Kidney capillary endothelial cell (primary cell): ENCODE measurements around the gene NLRC5.

Experiments
- DNase-seq: peaks from one replicate; pipeline ENCODE4 v3.0.0-alpha.2; 2018; ENCODE audit warnings: low spot score

The NLRC5 gene, protein sequence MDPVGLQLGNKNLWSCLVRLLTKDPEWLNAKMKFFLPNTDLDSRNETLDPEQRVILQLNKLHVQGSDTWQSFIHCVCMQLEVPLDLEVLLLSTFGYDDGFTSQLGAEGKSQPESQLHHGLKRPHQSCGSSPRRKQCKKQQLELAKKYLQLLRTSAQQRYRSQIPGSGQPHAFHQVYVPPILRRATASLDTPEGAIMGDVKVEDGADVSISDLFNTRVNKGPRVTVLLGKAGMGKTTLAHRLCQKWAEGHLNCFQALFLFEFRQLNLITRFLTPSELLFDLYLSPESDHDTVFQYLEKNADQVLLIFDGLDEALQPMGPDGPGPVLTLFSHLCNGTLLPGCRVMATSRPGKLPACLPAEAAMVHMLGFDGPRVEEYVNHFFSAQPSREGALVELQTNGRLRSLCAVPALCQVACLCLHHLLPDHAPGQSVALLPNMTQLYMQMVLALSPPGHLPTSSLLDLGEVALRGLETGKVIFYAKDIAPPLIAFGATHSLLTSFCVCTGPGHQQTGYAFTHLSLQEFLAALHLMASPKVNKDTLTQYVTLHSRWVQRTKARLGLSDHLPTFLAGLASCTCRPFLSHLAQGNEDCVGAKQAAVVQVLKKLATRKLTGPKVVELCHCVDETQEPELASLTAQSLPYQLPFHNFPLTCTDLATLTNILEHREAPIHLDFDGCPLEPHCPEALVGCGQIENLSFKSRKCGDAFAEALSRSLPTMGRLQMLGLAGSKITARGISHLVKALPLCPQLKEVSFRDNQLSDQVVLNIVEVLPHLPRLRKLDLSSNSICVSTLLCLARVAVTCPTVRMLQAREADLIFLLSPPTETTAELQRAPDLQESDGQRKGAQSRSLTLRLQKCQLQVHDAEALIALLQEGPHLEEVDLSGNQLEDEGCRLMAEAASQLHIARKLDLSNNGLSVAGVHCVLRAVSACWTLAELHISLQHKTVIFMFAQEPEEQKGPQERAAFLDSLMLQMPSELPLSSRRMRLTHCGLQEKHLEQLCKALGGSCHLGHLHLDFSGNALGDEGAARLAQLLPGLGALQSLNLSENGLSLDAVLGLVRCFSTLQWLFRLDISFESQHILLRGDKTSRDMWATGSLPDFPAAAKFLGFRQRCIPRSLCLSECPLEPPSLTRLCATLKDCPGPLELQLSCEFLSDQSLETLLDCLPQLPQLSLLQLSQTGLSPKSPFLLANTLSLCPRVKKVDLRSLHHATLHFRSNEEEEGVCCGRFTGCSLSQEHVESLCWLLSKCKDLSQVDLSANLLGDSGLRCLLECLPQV (N-terminal part only)

GRCh38 chr16:56988948-56989945 lies at the start of gene NLRC5:
Gene NLRC5 (plus strand): TSS chr16:56989557. CDS start chr16:57020713, 31,156 bp downstream.
- DNase-seq: peak; percentile 74

GRCh38 chr16:56939801-56940200 lies 49.6 kb upstream of the NLRC5 start:
- DNase-seq: no peak

DNA sequence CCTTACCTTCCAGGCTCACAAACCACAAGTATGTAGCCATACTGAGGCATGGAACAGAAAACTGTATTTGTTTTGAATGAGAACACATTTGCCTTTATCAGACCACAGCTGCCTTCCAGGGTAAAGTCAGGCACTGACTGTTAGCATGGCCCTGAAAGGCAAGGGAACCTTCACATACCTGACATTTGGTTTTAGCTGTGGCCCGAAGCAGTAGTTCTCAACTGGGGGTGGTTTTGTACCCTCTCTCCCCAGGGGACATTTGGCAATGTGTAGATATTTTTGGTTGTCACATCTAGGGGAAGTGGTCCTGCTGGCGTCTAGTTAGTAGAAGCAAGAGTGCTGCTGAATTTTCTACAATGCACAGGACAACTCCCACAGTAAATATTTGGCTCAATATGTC lies 48.3 kb upstream of the NLRC5 start:
- no peak for DNase-seq

DNA sequence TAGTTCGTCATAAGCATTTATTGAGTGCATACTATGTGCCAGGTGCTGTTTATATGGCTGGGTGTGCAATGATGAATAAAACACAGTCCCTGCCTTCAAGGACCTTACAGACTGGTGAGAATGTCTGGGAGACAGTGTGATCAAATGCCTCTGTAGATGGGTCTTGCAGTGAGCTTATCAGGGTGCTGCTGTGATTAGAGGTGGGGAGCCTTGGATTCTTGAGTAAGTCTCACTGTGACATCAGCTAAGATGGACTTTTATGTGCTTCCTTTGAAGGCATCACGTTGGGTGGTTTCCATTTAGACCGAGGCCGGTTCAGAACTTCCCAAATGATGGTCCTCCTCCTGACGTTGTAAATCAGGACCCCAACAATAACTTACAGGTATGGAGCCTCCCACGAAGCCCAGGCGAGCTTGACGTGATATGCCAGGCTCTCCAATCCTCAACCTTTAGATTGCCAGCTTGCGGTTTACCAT lies 47.5 kb upstream of the NLRC5 start:
- no peak for DNase-seq

DNA sequence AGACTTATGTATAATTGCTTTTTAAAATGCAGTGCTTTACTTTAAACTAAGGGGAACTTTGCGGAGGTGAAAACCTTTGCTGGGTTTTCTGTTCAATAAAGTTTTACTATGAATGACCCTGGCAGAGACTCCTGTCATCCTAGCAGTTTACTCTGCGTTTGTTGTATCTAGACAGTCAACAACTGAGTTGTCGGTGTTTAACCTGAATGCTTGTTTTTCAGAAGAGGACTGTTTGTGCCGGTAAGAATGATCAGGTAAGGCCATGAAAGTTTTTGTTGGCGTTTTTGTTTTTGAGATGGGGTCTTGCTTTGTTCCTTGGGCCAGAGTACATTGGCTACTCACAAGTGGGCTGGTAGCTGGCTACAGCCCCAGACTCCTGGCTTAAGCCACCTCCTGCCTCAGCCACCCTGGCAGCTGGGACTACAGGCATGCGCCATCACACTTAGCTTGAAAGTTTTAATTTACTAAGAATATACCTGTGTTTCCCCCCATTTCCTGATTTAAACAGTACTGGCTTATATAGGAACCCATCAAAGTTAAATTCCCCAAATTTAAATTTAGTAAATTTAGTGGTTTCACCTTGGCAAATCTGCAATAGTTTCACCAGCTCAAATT lies 45.5 kb upstream of the NLRC5 start:
- DNase-seq: no peak

DNA sequence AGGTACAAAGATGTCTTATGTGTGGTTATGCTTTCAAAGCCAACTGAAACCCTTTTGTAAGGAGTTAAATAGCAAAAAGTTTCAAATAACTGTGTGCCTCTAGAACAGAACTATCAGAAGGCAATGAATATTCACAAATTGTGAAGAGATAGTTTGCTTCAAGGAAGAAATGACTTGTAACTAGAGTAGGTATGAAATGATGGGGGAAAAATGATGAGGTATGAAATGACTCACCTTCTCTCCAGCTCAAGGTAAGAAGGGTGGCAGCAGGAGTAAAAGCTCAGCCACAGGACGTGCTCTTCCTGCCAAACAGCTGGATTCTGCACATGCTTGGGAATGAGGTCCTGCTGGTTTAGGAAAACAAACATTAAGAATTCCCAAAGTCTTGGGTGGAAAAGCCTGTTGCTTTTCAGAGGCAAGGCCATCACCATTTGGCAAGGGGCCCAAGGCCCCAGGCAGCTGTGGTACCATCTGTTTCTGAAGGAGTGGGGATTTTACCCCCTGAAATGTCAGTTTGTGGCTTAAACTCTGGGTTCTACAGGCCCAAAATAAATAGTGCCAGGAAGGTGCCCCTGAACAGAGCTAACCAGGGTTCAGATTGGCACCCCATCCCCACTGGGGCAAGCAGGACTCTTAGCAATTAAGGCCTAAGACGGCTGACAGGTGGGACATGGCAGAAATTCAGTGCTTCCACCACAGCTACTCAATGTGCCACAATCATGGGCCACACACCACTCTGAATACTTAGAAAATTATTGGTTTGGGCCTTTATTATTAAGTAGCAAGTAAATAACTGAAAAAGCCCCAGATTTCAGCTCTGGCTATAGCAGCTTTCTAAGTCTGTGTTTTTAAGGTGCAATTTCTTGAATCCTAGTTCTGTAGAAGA lies 44.2 kb upstream of the NLRC5 start:
- DNase-seq: no peak

DNA sequence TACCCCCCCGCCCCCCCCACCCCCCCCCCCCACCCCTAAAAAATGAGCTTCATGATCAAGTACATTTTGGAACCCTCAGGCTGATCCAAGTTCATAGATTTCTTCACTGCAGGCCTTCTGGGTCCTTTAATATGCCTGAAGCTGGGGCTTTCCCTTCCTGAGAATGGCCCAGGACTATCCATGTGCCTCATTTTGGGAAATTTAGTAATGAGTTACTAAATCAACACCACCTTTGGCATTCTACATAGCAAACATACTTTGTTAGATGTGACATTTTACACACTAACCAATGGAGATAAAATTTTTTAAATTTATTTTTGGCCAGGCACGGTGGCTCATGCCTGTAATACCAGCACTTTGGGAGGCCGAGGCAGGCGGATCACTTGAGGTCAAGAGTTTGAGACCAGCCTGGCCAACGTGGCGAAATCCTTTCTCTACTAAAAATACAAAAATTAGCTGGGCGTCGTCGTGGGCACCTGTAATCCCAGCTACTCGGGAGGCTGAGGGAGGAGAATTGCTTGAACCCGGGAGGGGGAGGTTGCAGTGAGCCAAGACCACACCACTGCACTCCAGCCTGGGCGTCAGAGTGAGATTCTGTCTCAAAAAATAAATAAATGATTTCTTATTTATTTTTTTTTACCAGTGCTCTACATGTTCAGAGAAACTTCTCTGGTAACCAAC lies 43.4 kb upstream of the NLRC5 start:
- DNase-seq: no peak

GRCh38 chr16:56946767-56947603 lies 42.4 kb upstream of the NLRC5 start:
- no peak for DNase-seq

GRCh38 chr16:56947604-56947995 lies 41.8 kb upstream of the NLRC5 start:
- no peak for DNase-seq

DNA sequence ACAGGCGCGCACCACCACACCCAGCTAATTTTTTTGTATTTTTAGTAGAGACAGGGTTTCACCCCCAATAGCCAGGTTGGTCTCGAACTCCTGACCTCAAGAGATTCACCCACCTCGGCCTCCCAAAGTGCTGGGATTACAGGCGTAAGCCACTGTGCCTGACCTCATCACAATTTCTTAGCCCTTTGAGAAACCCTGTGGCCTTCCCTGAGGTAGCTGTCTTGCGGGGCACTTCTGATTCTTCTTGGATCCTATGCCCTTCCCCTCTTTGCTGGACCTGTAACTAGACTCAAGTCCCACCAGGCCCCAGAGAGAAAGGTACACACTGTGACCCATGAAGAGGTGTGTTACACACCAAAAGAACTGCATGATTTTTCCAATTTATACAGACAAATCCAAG lies 41.1 kb upstream of the NLRC5 start:
- DNase-seq: no peak

DNA sequence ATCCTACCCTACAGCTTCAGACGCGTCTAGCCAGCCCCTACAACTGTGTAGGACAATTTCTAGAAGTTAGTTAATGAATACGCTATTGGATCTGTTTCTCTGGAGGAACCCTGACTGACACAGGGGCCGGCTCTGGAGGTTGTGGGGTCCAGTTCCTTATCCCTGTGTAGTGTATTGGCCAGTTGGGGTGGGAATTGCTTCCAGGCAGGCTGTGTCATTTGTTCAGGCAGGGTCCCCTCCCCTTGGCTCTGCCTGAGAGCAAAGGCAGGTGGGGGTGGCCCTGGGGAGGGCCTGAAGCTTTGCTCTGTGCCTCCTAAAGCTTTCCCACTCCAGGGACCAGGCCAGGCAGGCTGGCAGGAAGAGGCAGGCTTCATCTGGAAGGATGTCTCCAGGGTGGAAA lies 39.3 kb upstream of the NLRC5 start:
- no peak for DNase-seq

- DNase-seq: no peak
Observed at GRCh38 chr16:56950455-56950854, 38.9 kb upstream of the NLRC5 start.

- DNase-seq: peak; percentile 48
Observed at GRCh38 chr16:56950881-56951771, 38.2 kb upstream of the NLRC5 start.

GRCh38 chr16:56953006-56953405 lies 36.4 kb upstream of the NLRC5 start:
- no peak for DNase-seq

- no peak for DNase-seq
Observed at GRCh38 chr16:56956076-56956475, 33.3 kb upstream of the NLRC5 start.

GRCh38 chr16:56956756-56957155 lies 32.6 kb upstream of the NLRC5 start:
- no peak for DNase-seq
